SW480 (cell line): Measurements from ENCODE around the gene ADGRL3.

Experiments
- DNase-seq: peaks from one replicate; pipeline ENCODE4 v3.0.0-alpha.2; 2016; ENCODE audit warnings: low spot score

Gene ADGRL3

DNA sequence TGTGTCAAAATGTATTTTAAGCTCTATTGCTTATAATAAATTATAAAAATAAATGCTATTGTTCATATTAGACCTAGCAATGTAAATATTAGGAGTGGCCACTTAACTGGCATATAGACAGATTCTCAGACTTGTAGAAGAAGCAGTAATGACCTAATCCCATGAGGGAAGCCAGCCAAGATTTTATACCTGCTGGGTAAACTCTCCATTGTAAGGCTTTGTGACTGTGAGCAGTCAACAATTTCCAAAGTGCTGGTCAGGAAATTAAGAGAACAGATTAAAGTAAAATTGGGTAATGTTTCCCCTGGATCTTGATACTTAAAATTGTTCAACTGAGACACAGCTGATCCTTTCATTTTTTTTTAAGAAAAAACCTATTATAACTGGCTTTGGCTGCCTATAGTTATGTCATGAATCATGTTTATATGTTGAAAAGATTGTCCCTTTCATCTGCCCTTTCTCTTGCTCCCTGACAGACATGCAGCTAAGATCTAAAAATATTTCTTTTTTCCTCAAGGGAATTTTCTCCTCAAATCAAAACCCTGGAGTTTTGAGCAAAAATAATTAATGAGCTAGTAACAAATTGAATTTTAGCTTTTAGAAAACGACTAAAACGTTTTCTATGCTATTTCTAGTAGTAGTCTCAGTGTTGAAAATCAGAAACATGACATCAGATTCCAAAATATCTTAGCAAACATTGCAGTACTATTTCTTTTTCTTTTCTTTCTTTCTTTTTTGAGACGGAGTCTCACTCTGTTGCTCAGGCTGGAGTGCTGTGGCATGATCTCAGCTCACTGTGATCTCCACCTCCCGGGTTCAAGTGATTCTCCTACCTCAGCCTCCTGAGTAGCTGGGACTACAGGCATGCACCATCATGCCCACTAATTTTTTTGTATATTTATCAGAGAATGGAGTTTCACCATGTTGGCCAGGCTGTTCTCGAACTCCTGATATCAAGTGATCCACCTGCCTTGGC lies 77.9 kb downstream of the ADGRL3 start:
- no peak for DNase-seq

DNA sequence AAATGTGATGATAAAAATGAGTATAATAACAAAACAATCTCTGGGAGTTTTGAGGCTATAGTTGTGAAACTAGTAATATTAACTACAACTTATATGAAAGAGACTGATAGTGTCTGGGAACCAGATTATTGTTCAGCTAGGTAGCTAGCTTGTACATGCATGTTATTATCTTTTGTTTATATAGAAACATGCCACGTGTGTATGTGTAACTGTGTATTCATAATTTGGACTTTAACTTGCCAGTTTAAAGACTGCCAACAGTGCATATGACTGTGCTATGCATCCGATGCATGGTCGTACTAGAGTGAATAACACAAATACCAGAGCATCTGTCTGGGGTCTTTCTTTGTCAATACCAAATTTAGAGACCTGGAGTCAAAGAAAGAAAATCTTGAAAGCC lies 92.2 kb downstream of the ADGRL3 start:
- DNase-seq, result no peak

DNA sequence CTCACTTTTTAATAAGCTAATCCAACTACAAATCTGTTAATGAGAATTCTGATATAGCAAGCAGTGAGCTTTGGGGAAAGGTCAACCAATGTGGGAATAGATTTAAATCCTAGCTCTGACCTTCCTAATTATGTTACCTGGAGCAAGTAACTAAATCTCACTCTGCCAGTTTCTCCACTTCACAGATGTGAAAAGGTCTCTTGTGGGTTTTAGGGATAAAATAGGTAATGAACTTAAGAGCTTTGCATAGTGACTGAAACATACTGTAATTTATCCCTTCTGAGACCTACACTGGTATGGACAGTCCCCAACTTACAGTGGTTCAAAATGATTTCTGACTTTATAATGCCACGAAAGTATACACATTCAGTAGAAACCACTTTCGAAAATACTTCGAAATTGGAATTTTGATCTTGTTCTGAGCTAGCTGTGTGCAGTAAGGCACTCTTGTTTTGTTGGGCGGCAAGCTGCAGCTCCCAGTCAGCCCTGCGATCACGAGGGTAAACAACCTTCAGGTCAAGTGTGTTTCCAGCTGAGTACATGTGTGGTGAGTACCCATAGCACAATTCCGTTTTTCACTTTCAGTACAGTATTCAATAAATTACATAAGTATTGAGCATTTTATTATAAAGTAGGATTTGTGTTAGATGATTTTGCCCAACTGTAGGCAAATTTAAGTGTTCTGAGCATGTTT lies 93.7 kb downstream of the ADGRL3 start:
- DNase-seq, result no peak

DNA sequence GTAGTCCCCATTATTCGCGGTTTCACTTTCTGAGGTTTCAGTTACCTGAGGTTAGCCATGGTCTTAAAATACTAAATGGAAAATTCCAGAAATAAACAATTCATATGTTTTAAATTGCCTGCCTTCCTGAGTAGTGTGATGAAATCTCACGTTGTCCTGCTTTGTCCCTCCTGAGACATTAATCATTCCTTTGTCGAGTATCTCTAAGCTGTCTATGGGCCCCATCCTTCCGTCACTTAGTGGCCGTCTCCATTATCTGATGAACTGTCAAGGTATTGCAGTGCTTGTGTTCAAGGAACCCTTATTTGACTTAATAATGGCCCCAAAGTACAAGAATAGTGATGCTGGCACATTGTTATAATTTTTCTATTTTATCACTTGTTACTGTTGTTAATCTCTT lies 94.8 kb downstream of the ADGRL3 start:
- no peak for DNase-seq

DNA sequence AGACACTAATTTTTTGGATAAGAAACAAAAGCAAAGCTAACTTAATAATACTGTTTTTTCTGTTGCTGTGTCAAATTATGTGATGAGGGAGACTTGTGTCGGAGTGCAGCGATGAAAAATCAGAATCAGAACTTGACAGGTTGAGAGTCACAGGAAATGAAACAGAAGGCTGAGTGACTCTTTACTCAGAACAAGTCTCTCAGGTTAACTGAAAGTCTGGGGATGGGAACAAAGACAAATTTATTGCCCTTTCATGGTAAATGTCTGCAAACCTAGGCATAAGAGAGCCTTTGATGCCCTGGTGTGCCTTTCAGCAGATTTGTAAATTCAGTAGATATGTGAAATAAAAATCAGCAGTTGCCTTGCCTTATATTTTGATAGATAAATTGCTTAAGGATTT lies 96.0 kb downstream of the ADGRL3 start:
- no peak for DNase-seq

DNA sequence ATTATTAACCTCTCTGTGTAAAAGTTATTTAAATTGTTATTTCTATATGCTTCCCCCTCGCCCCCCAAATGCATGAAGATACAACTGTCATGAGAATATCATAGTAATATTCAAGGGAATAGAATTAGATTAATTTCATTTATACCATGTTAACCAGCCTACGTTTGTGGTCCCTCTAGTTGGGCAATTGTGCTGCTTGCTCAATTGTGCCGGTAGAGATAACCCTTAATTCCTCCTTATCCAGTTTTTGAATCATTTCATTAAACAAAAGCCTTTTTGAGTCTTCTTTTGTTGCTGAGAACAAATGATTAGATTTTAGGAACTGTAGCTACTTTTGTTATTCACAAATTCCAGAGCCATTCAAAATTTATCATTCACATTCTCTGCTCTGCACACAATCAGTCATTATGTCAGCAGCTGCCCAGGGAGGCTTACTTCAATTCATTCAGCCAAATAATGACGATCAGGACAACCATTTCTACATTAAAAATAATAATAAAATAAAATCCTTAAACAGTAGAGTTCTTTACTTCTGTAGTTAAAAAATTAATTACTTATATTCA lies 98.1 kb downstream of the ADGRL3 start:
- DNase-seq, result no peak

DNA sequence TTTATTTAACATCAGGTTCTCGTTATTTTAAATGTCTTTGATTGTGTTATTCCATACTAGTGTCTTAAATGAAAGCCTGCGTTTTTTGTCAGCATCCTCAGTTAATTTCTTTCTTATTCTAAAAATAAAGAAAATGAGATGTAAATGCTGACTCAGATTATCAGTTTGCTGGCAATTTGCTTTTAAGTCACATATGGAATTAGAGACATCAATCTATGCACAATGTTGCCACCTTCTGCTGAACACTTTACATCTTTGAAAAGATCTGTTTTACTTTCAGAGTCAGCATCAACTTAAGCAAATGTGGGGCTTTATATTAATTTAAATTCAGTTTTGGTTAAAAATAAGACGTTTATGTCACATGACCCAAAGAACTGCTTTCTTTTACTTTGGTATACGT lies 99.2 kb downstream of the ADGRL3 start:
- DNase-seq, result no peak

DNA sequence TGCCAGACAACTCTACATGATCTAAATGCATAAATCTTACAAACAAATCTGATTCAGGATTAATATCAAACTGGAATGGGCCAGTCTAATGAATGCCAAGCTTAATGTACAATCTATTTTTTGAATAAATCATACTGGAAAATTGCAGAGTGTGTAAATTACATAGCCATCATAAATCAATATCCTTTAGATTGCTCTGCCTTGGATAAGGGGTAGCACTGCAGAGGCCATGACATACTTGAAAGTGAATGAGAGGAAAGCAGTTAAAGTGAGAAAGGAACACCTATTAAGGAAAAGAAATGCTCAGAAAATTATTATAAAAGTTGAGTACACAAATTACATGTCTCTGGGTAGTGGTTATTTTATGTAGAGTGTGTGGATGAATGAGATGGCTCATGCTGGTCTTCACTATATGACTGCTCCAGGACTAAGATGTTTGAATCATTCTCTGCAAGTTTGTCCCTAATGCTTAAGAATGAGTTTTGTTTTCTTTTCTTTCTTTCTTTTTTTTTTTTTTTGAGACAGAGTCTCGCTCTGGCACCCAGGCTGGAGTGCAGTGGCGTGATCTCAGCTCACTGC lies 100.2 kb downstream of the ADGRL3 start:
- no peak for DNase-seq

DNA sequence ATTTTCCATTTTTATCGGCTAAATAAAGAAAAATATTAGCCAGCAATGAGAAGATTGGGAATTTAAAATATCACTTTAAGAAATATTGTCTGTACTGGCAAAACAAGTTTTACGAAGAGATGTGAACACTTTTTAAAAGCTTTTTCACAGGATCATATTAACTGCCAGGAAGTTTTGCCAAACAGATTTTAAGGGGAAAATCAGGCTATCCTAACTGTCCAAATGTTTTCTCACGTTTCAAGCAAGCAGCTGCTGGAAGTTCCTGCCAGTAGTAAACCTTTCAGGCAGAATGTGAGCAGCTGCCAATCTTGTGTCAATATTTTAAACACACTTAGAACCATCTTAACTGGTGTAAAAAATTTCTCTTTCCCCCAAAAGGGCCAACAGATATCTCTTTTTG lies 101.1 kb downstream of the ADGRL3 start:
- DNase-seq, result no peak

DNA sequence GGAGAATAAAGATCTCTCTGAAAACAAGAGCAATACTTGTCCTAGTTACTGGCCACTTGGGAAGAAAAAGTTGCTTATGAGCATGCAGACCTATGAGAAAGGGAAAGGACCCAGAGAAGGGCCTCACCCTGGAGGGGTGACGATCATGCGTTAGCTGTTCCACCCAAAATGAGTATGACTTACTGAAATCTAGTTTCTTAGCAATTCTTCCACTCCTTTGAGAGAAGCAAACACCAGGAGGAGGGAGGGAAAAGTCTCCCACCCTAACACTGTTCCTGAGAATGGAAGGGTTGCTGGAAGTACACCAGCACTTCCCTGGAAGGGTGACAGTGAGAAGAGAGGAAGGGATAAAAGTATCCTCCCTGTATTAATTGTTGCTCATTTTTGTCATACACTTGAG lies 107.9 kb downstream of the ADGRL3 start:
- DNase-seq, result no peak

DNA sequence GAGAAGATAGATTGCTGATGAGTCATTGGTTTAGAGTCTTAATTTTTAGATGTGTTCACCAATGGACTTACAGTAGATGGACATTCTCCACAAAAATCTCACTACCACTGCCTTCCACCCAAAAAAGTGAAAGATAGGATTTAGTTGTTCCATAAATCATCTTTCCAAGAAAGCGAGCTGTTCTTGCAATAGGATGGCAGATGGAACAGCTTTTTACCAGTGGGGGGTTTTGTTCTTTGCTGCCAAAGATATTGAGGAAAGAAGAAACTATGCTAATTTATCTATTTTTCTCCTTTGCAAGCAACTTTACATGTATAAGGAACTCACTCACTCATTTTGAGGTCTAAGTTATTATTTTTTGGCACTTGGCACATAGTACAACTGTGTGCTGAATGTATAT lies 109.5 kb downstream of the ADGRL3 start:
- no peak for DNase-seq

DNA sequence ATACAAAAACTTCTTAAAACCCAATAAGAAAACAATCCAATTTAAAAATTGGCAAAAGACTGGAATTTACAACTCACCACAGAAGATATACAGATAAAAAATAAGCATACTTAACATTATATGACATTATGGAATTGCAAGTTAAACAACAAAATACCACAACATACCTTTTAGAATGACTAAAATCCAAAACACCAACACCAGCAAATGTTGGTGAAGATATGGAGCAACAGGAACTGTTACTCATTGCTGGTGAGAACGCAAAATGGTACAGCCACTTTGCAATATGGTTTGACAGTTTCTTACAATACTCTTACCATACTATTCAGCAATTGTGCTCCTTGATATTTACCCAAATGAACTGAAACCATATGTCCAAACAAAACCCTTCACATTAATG lies 112.4 kb downstream of the ADGRL3 start:
- no peak for DNase-seq

DNA sequence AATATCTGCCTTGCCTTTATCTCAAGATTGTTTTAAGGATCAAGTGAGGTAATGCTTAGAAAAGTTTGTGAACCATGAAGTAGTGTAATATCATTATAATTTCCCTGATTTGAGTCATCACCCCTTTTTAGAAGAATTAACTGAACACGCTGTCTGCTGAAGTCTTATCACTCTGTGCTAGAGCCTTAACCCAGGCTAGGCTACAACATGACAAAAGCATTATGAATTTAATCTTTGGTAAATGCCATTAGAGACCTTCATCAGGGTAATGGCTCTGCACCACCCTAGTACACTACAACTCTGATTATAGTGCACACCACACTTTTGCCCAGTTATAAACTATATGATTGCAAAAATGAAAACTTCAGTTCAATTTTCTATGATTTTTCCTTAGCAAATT lies 118.3 kb downstream of the ADGRL3 start:
- no peak for DNase-seq

DNA sequence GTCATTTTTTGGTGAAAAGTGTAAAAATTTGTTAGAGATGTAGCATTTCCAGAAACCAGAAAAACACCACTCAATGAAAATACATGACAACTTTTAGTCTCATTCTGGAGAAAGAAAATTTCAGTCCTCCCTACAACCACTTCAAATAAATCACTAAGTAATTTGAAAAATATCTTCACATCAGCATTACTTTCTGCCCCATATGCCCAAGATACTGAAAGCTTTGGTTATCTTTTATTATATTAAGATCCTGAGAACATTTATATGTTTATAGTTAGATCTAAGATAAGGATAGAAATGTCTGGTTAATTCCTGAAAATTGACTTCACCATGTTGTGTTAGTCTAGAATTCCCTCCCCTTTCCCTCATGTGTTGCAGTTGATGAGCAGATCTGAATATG lies 119.0 kb downstream of the ADGRL3 start:
- DNase-seq, result no peak

DNA sequence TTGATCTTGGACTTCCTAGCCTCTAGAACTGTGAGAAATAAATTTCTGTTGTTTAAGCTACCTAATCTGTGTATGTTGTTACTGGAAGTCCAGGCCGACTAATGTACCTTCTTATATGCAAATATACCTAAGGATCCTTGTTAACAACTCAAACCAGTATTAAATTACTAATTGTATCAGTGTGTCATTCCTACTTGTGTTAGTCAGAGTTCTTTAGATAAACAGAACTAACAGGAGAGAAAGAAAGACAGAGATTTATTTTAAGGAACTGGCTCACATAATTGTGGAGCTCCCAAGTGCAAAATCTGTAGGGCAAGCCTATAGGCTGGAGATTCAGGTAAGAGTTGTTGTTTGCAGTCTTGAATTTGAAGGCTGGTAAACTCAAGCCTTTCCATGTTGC lies 120.0 kb downstream of the ADGRL3 start:
- no peak for DNase-seq

DNA sequence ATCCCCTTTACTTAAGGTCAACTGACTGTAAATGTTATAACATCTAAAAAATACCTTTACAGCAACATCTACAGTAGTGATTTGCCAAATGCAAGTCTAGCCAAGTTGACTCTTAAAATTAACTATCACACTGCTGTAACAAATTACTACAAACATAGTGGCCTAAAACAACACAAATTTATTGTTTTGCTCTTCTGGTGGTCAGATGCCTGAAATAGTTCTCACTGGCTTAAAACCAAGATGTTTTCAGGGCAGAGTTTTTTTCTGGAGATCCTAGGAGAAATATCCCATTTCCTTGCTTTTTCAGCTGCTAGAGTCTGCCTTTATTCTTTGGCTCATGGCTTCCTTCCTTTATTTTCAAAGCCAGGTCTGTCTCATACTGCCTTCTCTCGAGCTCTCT lies 120.5 kb downstream of the ADGRL3 start:
- DNase-seq, result no peak

DNA sequence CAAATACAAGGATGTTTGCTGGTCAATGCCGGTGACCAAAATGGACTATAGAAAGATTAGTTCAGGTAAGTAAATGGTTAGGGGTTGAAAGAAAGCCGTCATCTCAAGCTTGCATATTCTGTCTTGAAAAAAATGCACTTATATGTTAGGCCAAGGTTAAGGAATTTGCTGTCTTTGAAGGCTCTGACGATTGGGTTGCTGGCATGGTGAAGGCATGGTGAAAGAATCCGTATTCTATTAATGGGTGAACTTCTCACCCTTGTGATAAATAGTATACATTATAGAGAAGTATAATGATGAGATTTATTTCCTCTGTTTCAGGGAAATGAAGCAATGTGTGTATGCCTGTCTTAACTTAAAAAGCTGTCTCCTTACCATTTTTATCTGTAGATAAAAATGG lies 132.6 kb downstream of the ADGRL3 start:
- DNase-seq, result no peak

DNA sequence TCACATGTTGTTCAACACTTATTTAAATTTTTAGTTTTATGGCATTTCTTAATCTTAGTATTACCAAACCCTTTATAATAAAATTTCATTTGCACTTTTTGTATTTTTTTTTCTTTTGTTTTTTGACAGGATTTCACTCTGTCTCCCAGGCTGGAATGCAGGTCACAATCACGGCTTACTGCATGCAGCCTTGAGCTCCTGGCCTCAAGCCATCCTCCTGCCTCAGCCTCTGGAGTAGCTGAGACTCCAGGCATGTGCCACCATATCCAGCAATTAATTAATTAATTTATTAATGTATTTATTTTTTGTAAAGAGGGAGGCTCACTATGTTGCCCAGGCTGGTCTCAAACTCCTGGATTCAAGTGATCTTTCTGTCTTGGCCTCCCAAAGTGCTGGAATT lies 133.4 kb downstream of the ADGRL3 start:
- no peak for DNase-seq

DNA sequence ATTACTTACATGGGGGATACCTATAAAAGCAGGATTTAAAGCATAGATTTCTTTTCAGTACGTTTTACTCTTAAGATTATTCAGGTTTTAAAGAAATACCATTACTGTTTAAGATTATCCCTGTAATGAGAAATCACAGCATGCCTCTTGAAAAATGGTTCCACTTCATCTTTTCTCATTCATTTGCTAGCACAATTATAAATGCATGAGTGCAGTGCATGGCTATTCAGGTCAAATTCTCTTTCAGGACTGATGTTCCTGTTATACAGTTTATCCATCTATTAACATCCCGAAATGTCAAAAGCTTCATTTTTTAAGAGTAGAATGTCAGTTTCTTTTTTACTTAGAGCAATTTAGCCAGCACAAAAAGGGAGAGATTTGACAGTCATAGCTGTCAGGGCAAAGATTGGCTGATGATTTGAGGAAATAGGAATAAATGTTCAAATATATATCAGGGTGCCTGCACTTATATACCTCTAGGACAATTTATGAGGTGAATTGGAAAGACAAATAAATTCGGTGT lies 135.2 kb downstream of the ADGRL3 start:
- no peak for DNase-seq

DNA sequence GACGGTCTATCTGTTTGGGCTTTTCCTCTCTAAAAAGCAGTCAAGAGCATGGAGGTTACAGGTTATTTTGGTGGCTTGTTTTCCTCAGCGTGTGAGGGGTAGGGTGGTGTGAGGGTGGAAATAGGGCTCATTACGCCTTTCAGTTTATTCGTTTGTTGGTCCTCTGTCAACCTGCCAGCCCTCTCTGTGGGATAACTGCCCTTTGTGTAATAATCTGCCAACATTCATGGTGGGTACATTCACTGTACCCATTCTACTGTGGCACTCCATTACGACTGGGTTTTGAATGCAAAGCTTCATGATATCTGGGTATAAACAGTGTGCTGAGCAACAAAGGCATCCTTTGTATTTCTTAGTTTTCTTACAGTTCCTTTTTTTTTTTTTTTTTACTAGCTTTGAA lies 136.4 kb downstream of the ADGRL3 start:
- DNase-seq, result no peak

DNA sequence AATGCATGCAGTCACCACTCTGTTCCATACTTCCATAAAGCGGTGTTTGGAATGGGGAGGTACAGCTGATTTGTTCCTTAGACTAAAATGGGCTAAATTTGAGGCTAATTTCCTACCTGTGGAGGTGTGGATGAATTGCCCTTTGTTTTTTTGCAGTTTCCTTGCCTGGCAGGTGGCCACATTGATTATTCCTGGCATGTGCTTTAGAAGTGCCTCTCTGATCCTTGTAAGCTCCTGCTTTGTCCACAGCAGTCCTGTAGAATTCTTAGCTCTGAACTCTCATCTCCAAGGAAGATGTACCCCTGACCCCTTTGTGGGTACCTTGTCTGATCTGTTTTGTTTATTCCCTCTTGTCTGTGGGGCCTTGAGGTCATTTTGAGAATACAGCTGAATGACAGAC lies 136.8 kb downstream of the ADGRL3 start:
- DNase-seq, result no peak

DNA sequence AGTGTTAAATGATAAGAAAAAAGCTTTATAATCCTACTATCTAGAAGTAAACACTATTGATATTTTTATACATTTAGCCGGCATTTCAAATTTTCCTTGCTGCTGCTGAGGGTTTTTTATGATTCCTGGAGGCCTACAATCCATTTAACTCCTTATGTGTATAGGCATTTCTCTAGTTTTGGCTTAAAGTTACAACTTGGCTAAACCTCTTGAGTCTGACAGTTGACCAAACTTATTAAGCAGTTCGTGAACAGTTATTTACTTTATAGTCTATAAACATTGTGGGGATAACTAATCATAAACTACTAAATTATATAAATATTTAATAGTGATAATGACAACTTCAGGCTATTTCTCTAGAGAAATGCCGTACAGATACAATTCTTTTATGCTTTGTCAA lies 141.9 kb downstream of the ADGRL3 start:
- DNase-seq, result no peak

DNA sequence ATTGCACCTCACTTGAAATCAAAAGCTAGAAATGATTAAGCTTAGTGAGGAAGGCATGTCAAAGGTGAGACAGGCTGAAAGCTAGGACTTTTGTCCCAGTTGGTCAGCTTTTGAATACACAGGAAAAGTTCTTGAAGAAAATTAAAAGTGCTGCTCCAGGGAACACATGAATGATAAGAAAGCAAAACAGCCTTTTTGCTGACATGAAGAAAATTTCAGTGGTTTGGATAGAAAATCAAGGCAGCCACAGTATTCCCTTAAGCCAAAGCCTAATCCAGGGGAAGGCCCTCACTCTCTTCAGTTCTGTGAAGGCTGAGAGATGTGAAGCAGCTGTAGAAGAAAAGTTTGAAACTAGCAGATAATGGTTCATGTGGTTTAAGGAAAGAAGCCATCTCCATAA lies 150.8 kb downstream of the ADGRL3 start:
- DNase-seq, result no peak
